ENCODE results near the gene THOC6. TPM values are rescaled to one million over a fixed set of nuclear protein-coding genes. Genes with fewer than 3 reads are reported as not detected.
A peak's percentile ranks its signal among the peaks of the same experiment; 100 is the strongest.
"Not testable (repeated sequence)": the region's sequence is repeated elsewhere in the genome, so short reads cannot be mapped to it uniquely, and the experiment has no call there.

The THOC6 gene
- total RNA-seq, 1 donor: 8.9 TPM

DNA sequence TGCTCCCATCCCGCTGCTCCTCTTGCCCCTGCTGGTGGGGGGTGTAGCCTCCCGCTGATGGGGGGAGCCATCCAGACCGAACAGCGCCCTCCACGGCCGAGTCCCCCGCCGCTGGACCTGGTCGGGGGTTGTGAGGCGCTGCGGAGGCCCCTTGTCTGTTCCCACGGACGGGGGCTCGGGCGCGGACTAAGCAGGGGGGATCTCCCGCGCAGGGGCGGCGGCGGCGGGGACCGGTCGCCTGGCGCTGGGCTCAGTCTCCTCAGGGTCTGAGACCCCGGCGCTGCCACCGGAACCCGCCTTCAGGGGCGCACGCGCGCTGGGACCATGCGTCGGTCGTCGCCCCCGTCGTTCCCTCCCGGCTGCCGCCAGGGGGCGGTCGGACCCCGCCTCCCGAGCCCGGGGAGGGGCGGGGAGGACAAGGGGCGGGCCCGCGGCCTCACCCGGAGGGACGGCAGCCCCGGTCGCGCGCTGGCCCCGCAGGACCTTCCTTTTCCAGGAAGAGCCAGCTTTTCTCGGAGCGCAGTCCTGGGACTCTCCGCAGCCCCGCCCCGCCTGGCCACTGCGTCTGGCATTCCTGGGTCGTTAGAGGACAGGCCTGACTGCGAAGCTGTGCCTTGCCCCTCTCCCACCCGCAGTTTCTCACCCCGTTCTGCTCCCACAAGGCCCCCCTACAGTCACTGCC lies 35.3 kb downstream of the THOC6 start:
- peak overlapping the region; percentile 66 for H3K4me3 ChIP-seq (ENCODE audit: low read length)
- no peaks in the 10 kb centered on the region for H3K9me3 ChIP-seq (ENCODE audit: low read depth, low read length)
- no peaks in the 10 kb centered on the region for H3K27me3 ChIP-seq (ENCODE audit: insufficient read depth, low read length)
- peaks cover 72% of the 10 kb centered on the region for H3K4me1 ChIP-seq (ENCODE audit: insufficient read depth, low read length)

DNA sequence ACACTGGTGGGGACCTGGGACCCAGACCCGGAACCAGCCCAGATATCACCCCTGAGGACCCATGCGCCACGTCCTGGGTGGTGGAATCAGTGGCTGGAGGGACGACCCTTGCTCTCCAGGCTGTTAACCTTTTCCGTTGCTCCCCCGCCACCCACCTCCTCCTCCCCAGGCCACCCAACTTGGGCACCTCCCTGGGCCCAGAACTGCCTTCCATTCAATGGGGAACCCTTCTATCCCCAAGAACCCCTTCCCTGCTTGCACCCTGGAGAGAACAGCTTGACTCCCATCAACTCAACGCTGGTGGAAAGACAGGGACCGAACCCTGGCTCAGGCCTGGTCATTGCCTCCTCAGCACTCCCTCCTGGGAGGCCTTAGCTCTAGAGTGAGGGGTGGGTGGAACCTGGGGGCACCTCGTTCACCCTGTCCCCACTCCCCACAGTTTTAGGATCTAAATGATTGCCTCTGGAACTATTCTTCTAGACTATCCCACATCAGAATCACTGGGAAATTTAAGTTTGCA lies 35.9 kb downstream of the THOC6 start:
- Histone ChIP-seq H3K9me3 (ENCODE audit: low read depth, low read length) (no peaks in the 10 kb centered on the region), H3K4me3 (ENCODE audit: low read length) (peak overlapping the region; percentile 66), H3K27me3 (ENCODE audit: insufficient read depth, low read length) (no peaks in the 10 kb centered on the region), H3K4me1 (ENCODE audit: insufficient read depth, low read length) (peaks cover 72% of the 10 kb centered on the region)

DNA sequence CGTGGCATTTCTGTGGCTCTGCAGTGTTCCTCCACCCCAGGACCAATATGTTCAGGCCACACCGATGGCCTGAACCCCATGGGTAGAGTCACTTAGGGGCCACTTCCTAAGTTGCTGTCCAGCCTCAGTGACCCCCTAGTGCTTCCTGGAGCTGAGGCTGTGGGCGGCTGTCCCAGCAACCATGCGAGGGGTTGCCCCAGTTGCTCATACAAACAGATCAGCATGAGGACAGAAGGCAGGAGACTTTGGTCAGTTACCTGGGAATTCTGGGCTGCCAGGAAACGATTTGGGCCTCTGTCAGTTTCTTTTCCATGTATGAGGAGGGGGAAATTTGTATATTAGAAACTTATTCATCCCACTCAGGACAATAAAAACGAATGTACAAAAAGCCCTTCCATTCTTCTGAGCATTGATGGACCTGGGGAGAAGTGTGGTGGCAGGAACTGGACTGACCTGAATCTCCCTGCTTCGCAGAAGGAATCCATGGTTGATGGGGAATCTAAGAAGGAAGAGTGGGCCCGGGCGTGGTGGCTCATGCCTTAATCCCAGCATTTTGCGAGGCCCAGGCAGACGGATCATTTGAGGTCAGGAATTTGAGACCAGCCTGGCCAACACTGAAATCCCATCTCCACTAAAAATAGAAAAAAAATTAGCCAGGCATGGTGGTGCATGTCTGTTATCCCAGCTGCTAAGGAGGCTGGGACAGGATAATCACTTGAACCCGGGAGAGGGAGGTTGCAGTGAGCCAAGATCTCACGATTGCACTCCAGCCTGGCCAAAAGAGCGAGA lies 36.7 kb downstream of the THOC6 start:
- no peak overlapping the region for H3K4me3 ChIP-seq (ENCODE audit: low read length)
- no peaks in the 10 kb centered on the region for H3K9me3 ChIP-seq (ENCODE audit: low read depth, low read length)
- H3K27me3 ChIP-seq (ENCODE audit: insufficient read depth, low read length): no peaks in the 10 kb centered on the region
- H3K4me1 ChIP-seq (ENCODE audit: insufficient read depth, low read length): peaks cover 64% of the 10 kb centered on the region

GRCh38 chr16:3062553-3062952 lies 38.7 kb downstream of the THOC6 start:
- H3K4me3 ChIP-seq (ENCODE audit: low read length): no peak overlapping the region
- no peaks in the 10 kb centered on the region for H3K9me3 ChIP-seq (ENCODE audit: low read depth, low read length)
- peaks cover 45% of the 10 kb centered on the region for H3K4me1 ChIP-seq (ENCODE audit: insufficient read depth, low read length)
- H3K27me3 ChIP-seq (ENCODE audit: insufficient read depth, low read length): no peaks in the 10 kb centered on the region

- H3K9me3 ChIP-seq (ENCODE audit: low read depth, low read length): no peaks in the 10 kb centered on the region
- H3K4me1 ChIP-seq (ENCODE audit: insufficient read depth, low read length): peaks cover 45% of the 10 kb centered on the region
- H3K4me3 ChIP-seq (ENCODE audit: low read length): no peak overlapping the region
- no peaks in the 10 kb centered on the region for H3K27me3 ChIP-seq (ENCODE audit: insufficient read depth, low read length)
Observed at GRCh38 chr16:3063625-3064386, 40.0 kb downstream of the THOC6 start.

DNA sequence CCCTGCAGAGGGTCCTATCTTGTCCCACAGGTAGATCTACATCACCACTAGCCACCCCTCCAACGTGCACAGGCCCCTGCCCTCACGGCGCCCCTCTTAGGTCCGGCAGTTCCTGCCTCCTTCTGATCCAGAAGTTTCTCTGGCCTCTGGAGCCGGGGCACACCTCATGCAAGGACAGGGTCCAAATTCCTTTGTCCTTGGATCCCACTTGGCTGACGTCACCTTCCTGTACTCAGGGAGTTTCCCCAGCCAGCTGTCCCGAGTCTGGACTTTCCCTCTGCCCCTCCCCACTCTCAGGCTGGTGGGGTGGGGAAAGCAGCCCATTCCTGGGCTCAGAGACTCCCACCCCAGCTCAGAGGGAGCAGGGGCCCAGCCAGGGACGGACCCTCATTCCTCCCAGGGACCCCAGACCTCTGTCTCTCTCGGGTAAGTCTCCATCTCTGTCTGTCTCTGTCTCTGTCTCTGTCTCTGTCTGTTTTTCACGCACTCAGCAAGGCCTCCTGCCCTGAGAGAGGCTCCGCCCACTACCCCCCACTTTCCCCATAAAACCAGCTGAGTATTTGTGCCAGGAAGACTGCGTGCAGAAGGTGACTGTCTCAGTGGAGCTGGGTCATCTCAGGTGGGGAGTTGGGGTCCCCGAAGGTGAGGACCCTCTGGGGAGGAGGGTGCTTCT lies 41.4 kb downstream of the THOC6 start, which contains the start of gene IL32:
Gene IL32 (plus strand): TSS at position 572 of the 673 bp plus-strand sequence. CDS start 172 bp downstream, outside the sequence.
- no peaks in the 10 kb centered on the region for H3K27me3 ChIP-seq (ENCODE audit: insufficient read depth, low read length)
- peak within 1 kb of the TSS; percentile 60 for H3K4me3 ChIP-seq (ENCODE audit: low read length)
- H3K4me1 ChIP-seq (ENCODE audit: insufficient read depth, low read length): peaks cover 48% of the 10 kb centered on the region
- H3K9me3 ChIP-seq (ENCODE audit: low read depth, low read length): no peaks in the 10 kb centered on the region

- Histone ChIP-seq H3K27me3 (ENCODE audit: insufficient read depth, low read length) (no peaks in the 10 kb centered on the region), H3K4me1 (ENCODE audit: insufficient read depth, low read length) (peaks cover 53% of the 10 kb centered on the region), H3K4me3 (ENCODE audit: low read length) (peak overlapping the region; percentile 60), H3K9me3 (ENCODE audit: low read depth, low read length) (no peaks in the 10 kb centered on the region)
Observed at GRCh38 chr16:3065742-3066439, 42.1 kb downstream of the THOC6 start.

- no peaks in the 10 kb centered on the region for H3K9me3 ChIP-seq (ENCODE audit: low read depth, low read length)
- peak overlapping the region; percentile 60 for H3K4me3 ChIP-seq (ENCODE audit: low read length)
- no peaks in the 10 kb centered on the region for H3K27me3 ChIP-seq (ENCODE audit: insufficient read depth, low read length)
- peaks cover 57% of the 10 kb centered on the region for H3K4me1 ChIP-seq (ENCODE audit: insufficient read depth, low read length)
Observed at GRCh38 chr16:3066440-3066748, 42.6 kb downstream of the THOC6 start.

DNA sequence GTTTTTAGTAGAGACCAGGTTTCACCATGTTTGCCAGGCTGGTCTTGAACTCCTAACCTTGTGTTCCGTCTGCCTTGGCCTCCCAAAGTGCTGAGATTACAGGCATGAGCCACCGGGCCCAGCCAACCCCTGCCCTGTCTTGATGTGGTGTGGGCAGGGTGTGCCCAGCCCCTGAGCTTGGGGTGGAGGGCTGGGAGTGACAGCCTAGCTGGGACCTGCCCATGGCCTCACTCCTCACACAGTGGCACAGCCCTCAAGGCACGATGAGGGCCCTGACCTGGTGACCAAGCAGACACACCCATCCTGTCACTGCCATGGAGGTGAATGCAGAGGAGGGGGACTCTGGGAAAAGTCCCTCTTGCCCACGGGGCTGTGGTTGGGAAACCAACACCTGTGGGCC lies 44.7 kb downstream of the THOC6 start:
- Histone ChIP-seq H3K4me1 (ENCODE audit: insufficient read depth, low read length) (peaks cover 58% of the 10 kb centered on the region), H3K27me3 (ENCODE audit: insufficient read depth, low read length) (no peaks in the 10 kb centered on the region), H3K9me3 (ENCODE audit: low read depth, low read length) (no peaks in the 10 kb centered on the region), H3K4me3 (ENCODE audit: low read length) (no peak overlapping the region)

DNA sequence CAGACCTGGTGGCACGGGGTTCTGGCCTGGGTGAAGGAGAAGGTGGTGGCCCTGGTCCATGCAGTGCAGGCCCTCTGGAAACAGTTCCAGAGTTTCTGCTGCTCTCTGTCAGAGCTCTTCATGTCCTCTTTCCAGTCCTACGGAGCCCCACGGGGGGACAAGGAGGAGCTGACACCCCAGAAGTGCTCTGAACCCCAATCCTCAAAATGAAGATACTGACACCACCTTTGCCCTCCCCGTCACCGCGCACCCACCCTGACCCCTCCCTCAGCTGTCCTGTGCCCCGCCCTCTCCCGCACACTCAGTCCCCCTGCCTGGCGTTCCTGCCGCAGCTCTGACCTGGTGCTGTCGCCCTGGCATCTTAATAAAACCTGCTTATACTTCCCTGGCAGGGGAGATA lies 45.3 kb downstream of the THOC6 start:
- not testable (repeated sequence) for H3K27me3 ChIP-seq (ENCODE audit: insufficient read depth, low read length); H3K4me3 ChIP-seq (ENCODE audit: low read length); H3K9me3 ChIP-seq (ENCODE audit: low read depth, low read length)
- H3K4me1 ChIP-seq (ENCODE audit: insufficient read depth, low read length): peaks cover 63% of the 10 kb centered on the region

DNA sequence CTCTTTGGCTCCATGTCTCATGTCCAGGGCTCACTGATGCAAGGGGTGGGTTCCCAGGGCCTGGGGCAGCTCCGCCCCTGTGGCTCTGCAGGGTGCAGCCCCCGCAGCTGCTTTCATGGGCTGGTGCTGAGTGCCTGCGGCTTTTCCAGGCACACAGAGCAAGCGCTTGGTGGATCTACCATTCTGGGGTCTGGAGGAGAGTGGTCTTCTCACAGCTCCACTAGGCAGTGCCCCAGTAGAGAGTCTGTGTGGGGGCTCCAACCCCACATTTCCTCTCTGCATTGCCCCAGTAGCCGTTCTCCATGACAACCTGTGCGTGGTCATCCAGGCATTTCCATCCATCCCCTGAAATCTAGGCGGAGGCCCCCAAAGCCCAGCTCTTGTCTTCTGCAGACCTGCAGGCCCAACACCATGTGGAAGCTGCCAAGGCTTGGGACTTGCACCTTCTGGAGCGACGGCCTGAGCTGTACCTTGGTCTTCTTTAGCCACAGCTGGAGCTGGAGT lies 46.8 kb downstream of the THOC6 start:
- no peaks in the 10 kb centered on the region for H3K9me3 ChIP-seq (ENCODE audit: low read depth, low read length)
- peaks cover 72% of the 10 kb centered on the region for H3K4me1 ChIP-seq (ENCODE audit: insufficient read depth, low read length)
- no peaks in the 10 kb centered on the region for H3K27me3 ChIP-seq (ENCODE audit: insufficient read depth, low read length)
- H3K4me3 ChIP-seq (ENCODE audit: low read length): no peak overlapping the region

DNA sequence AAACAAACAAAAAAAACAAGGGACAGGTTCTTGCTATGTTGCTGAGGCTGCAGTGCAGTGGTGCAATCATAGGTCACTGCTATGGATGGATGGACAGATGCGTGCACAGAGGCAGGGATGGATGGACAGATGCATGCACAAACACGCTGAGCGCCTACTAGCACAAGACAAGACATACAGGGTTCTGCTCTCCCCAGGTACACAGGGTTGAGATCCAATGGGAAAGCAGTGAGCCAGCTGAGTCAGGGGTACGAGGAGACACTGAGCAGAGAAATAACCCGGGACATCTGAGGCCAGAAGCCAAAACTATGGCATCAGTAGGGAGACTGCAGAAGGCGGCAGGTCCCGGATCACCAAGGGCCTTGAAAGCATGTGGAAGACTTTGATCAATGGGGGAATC lies 47.8 kb downstream of the THOC6 start:
- Histone ChIP-seq H3K27me3 (ENCODE audit: insufficient read depth, low read length) (no peaks in the 10 kb centered on the region), H3K4me1 (ENCODE audit: insufficient read depth, low read length) (peaks cover 82% of the 10 kb centered on the region), H3K9me3 (ENCODE audit: low read depth, low read length) (no peaks in the 10 kb centered on the region), H3K4me3 (ENCODE audit: low read length) (no peak overlapping the region)

DNA sequence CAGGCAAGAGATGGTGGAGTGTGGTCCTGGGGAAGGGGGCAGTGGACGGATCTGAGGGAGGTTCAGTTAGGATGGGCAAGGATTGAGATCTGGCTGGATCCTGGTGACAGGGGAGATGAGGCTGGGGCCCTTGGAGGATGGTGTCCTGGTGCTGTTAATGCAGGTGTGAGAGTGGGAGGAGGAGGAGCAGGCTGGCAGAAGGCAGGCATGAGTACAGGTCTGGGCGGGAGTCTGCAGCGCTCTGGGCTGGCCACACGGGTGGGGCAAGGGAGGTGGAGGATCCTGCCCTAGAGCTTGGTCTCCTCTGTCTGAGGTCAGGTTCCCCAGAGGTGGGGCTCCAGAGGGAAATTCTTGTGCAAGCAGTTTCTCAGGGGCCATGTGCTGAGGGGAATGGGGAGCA lies 48.3 kb downstream of the THOC6 start:
- not testable (repeated sequence) for H3K4me3 ChIP-seq (ENCODE audit: low read length); H3K9me3 ChIP-seq (ENCODE audit: low read depth, low read length); H3K27me3 ChIP-seq (ENCODE audit: insufficient read depth, low read length)
- peaks cover 87% of the 10 kb centered on the region for H3K4me1 ChIP-seq (ENCODE audit: insufficient read depth, low read length)

DNA sequence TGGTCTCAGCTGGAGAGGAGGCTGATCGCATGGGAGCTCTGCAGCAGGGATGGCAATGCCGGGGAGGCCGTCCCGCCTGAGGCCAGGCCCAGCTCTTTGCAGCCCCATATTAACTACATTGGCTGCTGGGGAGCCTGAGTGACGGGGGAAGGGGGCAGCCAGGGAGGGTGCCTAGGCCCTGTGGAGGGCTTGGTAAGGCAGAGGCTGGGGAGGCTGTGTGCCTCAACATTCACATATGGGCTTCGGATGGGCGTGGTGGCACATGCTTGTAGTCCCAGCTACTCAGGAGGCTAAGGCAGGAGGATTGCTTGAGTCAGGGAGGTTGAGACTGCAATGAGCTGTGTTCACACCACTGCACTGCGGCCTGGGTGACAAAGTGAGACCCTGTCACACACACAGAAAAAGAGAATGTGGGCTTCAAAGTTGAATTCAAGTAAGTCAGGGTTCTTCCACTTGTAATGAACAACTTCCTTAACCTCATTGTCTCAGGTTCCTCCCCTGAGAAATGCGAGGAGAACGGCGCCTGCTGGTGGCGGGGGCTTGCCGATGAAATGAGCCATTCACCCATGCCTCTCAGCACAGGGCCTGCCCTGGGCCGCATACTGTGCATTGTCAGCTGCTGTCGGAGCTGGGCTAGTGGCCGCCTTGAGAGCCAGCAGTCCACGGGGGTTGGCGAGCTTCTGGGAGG lies 48.9 kb downstream of the THOC6 start:
- not testable (repeated sequence) for H3K4me3 ChIP-seq (ENCODE audit: low read length); H3K27me3 ChIP-seq (ENCODE audit: insufficient read depth, low read length); H3K9me3 ChIP-seq (ENCODE audit: low read depth, low read length)
- H3K4me1 ChIP-seq (ENCODE audit: insufficient read depth, low read length): peaks cover 93% of the 10 kb centered on the region
